ENCODE data around the gene TMIGD3.

TMIGD3 gene

DNA sequence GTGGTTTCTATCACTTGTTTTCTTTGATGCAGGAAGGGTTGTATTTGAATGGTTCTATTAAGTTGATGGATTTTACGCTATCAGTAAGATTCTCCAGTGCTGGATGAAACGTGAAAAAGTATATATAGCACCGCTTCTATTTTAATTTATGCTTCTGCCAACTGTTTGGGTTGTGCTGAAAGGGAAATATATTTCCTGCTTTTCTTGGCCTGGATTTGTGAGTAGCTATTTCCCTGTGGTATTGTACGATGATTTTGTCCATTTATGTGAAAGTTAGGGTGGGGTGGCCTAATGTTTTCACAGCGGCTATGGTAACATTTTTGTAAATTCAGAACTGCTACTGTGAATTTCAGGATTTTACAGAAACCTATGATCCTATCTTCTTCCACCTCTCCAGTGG lies 29.3 kb downstream of the TMIGD3 start:
- no peak overlapping the region for H3K27ac ChIP-seq
- TF ChIP-seq, protein P1, sequence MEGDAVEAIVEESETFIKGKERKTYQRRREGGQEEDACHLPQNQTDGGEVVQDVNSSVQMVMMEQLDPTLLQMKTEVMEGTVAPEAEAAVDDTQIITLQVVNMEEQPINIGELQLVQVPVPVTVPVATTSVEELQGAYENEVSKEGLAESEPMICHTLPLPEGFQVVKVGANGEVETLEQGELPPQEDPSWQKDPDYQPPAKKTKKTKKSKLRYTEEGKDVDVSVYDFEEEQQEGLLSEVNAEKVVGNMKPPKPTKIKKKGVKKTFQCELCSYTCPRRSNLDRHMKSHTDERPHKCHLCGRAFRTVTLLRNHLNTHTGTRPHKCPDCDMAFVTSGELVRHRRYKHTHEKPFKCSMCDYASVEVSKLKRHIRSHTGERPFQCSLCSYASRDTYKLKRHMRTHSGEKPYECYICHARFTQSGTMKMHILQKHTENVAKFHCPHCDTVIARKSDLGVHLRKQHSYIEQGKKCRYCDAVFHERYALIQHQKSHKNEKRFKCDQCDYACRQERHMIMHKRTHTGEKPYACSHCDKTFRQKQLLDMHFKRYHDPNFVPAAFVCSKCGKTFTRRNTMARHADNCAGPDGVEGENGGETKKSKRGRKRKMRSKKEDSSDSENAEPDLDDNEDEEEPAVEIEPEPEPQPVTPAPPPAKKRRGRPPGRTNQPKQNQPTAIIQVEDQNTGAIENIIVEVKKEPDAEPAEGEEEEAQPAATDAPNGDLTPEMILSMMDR (conservative IDR thresholded peaks at IDR 0.05): no peak

- TF ChIP-seq, protein P1 (conservative IDR thresholded peaks at IDR 0.05): no peak
- H3K27ac ChIP-seq: peak overlapping the region; percentile 21; the same call in 1 of the 2 replicates
Observed at GRCh38 chr1:111471538-111471937, 31.9 kb downstream of the TMIGD3 start.

DNA sequence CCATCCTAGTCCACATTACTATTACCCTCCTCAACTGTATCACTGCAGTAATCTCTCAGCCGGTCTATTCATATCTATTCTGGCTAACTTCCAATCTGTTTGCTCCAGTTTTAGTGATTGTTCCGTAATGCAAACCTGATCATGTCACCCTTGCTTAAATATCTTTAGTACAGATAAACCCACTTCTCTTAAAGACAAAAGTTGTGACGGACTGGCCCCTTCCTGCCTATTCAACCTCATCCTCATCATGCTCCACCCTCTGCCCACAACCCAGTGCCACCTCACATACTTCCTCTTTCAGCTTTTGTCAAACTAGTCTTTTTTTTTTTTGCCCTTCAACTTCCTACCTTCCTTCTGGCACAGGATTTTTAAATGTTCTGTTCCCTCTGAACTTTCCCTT lies 32.4 kb downstream of the TMIGD3 start:
- peak overlapping the region; percentile 21; the same call in 1 of the 2 replicates for H3K27ac ChIP-seq

GRCh38 chr1:111470596-111470995 lies 32.8 kb downstream of the TMIGD3 start:
- TF ChIP-seq, protein P1 (conservative IDR thresholded peaks at IDR 0.05): no peak
- H3K27ac ChIP-seq: no peak overlapping the region

More for the DNA sequence above, 32.4 kb downstream of the TMIGD3 start:
- TF ChIP-seq, protein P1 (conservative IDR thresholded peaks at IDR 0.05): no peak

DNA sequence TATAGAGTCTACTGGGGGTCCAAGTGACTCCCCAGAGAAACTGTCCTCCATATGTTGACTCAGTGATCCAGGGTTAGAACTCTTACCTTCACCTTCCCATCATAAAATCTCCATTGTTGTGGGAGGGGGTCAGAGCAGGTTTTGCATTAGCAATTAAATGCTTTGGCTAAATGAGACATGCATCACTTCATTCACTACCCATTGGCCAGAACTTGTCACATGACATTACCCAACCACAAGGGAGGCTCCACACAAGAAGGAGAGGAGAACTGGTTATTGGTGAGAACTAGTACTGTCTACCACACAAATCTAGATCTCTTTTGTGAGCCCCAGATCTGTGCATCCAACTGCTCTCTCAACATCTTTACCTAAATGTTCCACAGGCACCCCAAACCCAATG lies 33.9 kb downstream of the TMIGD3 start:
- H3K27ac ChIP-seq: no peak overlapping the region
- TF ChIP-seq, protein P1 (conservative IDR thresholded peaks at IDR 0.05): no peak

DNA sequence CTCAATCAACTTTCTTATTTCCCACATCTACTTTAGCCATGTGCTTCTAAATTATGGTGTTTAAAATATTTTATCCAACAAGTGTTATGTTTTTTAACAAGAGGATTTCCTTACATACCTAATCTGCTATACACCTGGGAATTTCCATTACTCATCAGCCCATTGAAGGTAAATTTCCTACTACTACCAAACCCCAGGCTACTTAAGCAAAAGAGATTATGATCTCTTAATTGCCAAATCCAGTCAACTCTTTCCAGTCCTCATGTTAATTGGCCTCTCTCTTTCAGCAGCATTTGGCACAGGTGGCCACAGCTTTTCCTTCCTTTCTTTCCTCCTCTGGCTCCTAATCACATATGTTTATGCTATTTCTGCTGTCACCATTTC lies 34.7 kb downstream of the TMIGD3 start:
- TF ChIP-seq, protein P1 (conservative IDR thresholded peaks at IDR 0.05): no peak
- no peak overlapping the region for H3K27ac ChIP-seq

DNA sequence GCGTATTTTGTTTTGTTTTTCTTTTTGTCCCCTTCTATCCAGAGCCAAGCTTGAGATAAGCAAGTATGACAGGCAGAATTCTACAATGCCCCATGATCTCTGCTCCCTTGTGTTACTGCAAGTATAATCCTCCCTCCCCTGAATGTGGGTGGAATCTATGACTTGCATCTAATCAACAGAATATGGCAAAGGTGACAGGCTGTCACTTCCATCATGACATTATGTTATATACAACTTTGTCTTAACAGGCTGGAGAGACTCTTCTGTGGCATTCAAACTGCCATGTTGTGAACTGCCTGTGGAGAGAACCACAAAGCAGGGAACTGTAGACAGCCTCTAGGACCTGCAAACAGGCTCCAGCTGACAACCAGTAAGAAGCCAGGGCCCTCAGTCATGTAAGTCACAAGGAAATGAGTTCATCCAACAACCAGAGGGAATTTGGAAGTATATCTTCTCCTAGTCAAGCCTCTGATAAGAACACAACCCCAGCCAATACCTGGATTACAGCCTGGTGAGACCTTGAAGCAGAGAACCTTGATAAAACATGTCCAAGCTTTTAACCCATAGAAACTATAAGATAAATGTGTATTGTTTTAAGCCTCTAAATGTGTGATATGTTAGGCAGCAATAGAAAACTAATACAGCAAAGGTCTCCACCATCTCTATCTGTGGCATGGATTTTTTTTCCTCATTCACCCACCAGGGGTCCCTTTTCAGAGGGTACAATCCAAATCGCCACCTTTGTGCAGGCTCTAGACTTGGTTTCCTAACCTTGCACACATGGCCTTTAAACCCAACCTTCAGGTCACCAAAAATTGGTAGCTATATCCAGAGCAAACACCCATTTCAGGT lies 35.3 kb downstream of the TMIGD3 start:
- H3K27ac ChIP-seq: no peak overlapping the region
- TF ChIP-seq, protein P1 (conservative IDR thresholded peaks at IDR 0.05): no peak
